HAP-1 (cell line): Measurements from ENCODE around the gene TNKS2.

Experiments
- DNase-seq, 2 experiments: peaks; one replicate each; pipeline ENCODE4 v3.0.0-alpha.2; 2016 to 2020; ENCODE audit warnings: low spot score in 2 of 2
- H3K27me3 ChIP-seq: fragments of 250-450 bp; sonication (Bioruptor Pico); 2 replicates; pipeline ENCODE4 v1.5.1; 2020; ENCODE audit warnings: low read depth, mild to moderate bottlenecking, moderate library complexity
- H3K36me3 ChIP-seq: fragments of 250-450 bp; sonication (Bioruptor Pico); replicated peaks from 2 replicates; pipeline ENCODE4 v1.5.1; 2020; ENCODE audit warnings: mild to moderate bottlenecking
- H3K4me1 ChIP-seq: fragments of 250-450 bp; sonication (Bioruptor Pico); 2 replicates; pipeline ENCODE4 v1.5.1; 2020; ENCODE audit warnings: mild to moderate bottlenecking
- H3K4me3 ChIP-seq: fragments of 250-450 bp; sonication (Bioruptor Pico); 2 replicates; pipeline ENCODE4 v1.5.1; 2020; ENCODE audit warnings: mild to moderate bottlenecking, moderate library complexity
- H3K9me3 ChIP-seq: fragments of 250-450 bp; sonication (Bioruptor Pico); 2 replicates; pipeline ENCODE4 v1.5.1; 2020; ENCODE audit warnings: mild to moderate bottlenecking, moderate library complexity
- in situ Hi-C: fragments of 300-500 bp; cut with MboI; formaldehyde crosslinking; loops from 3 replicates; pipeline ENCODE4 v1.14.3; 2020; ENCODE audit warnings: low sequenced_read_pairs, inconsistent platforms, mixed read lengths

Gene TNKS2

GRCh38 chr10:91776266-91776665, 22.0 kb upstream of the TNKS2 start:
- no peak for DNase-seq
- Histone ChIP-seq H3K36me3 (no peaks in the 10 kb centered on the region), H3K4me1 (peaks cover 3% of the 10 kb centered on the region), H3K4me3 (no peak overlapping the region), H3K9me3 (no peaks in the 10 kb centered on the region; the same call in 1 of the 2 replicates), H3K27me3 (no peaks in the 10 kb centered on the region)
- in situ Hi-C loops, result no loop called here

DNA sequence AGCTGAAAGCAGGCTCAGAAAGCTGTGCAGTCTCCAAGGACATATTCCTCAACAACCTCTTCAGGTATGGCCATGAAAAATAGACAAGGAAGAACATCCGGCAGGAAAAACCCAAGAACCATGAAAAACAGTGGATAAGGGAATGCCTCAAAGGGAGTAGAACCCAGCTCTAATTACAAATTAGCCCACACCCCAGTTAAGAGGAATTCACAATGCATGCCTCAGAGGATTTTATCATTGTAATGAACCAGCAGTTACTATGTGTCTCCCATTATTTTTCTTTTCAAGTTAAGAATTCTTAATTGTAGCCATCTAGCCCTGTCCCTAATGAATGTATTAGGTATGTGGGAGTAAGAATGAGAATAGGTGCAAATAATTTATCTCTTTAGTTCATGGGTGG, 19.7 kb upstream of the TNKS2 start:
- in situ Hi-C loops, result no loop called here
- no peak overlapping the region for H3K4me3 ChIP-seq
- DNase-seq, result no peak
- no peaks in the 10 kb centered on the region; the same call in 1 of the 2 replicates for H3K9me3 ChIP-seq
- no peaks in the 10 kb centered on the region for H3K27me3 ChIP-seq
- no peaks in the 10 kb centered on the region for H3K36me3 ChIP-seq
- peaks cover 3% of the 10 kb centered on the region for H3K4me1 ChIP-seq

- DNase-seq, result no peak
- H3K4me1 ChIP-seq, result peaks cover 3% of the 10 kb centered on the region
- H3K36me3 ChIP-seq, result no peaks in the 10 kb centered on the region
- H3K27me3 ChIP-seq, result no peaks in the 10 kb centered on the region
- H3K9me3 ChIP-seq, result no peaks in the 10 kb centered on the region
- in situ Hi-C loops, result no loop called here
- no peak overlapping the region for H3K4me3 ChIP-seq
Measured at GRCh38 chr10:91779011-91779605, 19.1 kb upstream of the TNKS2 start.

GRCh38 chr10:91782539-91782938, 15.7 kb upstream of the TNKS2 start:
- Histone ChIP-seq H3K27me3 (no peaks in the 10 kb centered on the region), H3K4me3 (no peak overlapping the region), H3K9me3 (no peaks in the 10 kb centered on the region), H3K4me1 (peaks cover 3% of the 10 kb centered on the region), H3K36me3 (no peaks in the 10 kb centered on the region)
- in situ Hi-C loops, result no loop called here
- no peak for DNase-seq

DNA sequence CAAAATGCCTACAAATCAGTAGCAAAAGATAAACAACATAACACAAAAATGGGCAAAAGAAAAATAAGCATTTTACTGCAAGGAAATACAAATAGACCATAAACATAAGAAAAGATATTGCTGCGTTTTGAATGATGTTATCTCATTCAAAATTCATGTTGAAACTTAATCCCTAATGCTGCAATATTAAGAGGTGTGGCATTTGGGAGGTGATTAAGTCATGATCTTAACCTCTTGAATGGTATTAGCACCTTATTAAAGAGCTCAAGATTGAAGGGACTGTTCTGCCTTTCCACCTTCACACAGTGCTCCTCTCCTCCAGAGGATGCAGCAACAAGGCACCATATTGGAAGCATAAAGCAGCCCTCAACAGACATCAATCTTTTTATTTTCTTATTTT, 12.4 kb upstream of the TNKS2 start:
- no peak overlapping the region for H3K4me3 ChIP-seq
- H3K9me3 ChIP-seq, result no peaks in the 10 kb centered on the region
- DNase-seq, result no peak
- no peaks in the 10 kb centered on the region for H3K27me3 ChIP-seq
- in situ Hi-C loops, result no loop called here
- no peaks in the 10 kb centered on the region for H3K36me3 ChIP-seq
- H3K4me1 ChIP-seq, result no peaks in the 10 kb centered on the region

- H3K36me3 ChIP-seq, result no peaks in the 10 kb centered on the region
- no peak for DNase-seq
- H3K4me3 ChIP-seq, result no peak overlapping the region
- in situ Hi-C loops, result no loop called here
- no peaks in the 10 kb centered on the region for H3K27me3 ChIP-seq
- no peaks in the 10 kb centered on the region for H3K9me3 ChIP-seq
- H3K4me1 ChIP-seq, result no peaks in the 10 kb centered on the region
Measured at GRCh38 chr10:91787258-91787657, 11.0 kb upstream of the TNKS2 start.

- Histone ChIP-seq H3K4me3 (no peak overlapping the region), H3K9me3 (no peaks in the 10 kb centered on the region), H3K36me3 (no peaks in the 10 kb centered on the region), H3K27me3 (no peaks in the 10 kb centered on the region), H3K4me1 (no peaks in the 10 kb centered on the region)
- DNase-seq, result no peak
- in situ Hi-C loops, result no loop called here
Measured at GRCh38 chr10:91787810-91788209, 10.4 kb upstream of the TNKS2 start.

DNA sequence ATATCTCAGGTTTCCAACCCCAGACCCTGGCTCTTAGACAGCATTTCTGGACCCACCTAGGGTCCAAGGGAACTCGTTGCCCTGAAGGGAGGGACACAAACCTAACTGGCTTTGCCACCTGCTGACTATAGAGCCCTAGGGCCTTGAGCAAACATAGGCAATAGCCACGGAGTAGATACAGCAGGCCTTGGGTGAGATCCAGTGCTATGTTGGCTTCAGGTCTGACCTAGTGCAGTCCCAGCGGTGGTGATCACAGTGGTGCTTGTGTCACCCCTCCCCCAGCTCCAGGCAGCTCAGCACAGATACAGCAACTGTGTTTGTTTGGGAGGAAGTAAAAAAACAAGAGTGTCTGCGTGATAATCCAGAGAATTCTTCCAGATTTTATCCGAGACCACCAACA, 9.7 kb upstream of the TNKS2 start:
- no peaks in the 10 kb centered on the region for H3K4me1 ChIP-seq
- in situ Hi-C loops, result no loop called here
- H3K27me3 ChIP-seq, result no peaks in the 10 kb centered on the region
- no peaks in the 10 kb centered on the region for H3K36me3 ChIP-seq
- DNase-seq, result no peak
- H3K4me3 ChIP-seq, result no peak overlapping the region
- H3K9me3 ChIP-seq, result no peaks in the 10 kb centered on the region

- peak in 1 of 2 experiments; percentile 4 for DNase-seq
- no peak overlapping the region for H3K4me3 ChIP-seq
- no peaks in the 10 kb centered on the region; the same call in none of the 2 replicates for H3K36me3 ChIP-seq
- H3K27me3 ChIP-seq, result no peaks in the 10 kb centered on the region
- peaks cover 18% of the 10 kb centered on the region for H3K4me1 ChIP-seq
- no peaks in the 10 kb centered on the region for H3K9me3 ChIP-seq
- in situ Hi-C loops, result no loop called here
Measured at GRCh38 chr10:91796331-91797047, 1.7 kb upstream of the TNKS2 start.

- Histone ChIP-seq H3K27me3 (no peaks in the 10 kb centered on the region), H3K9me3 (no peaks in the 10 kb centered on the region), H3K4me1 (peaks cover 18% of the 10 kb centered on the region), H3K4me3 (no peak overlapping the region; the same call in 1 of the 2 replicates), H3K36me3 (peaks cover 5% of the 10 kb centered on the region)
- no peak for DNase-seq
- in situ Hi-C loops, result no loop called here
Measured at GRCh38 chr10:91797048-91797690, 1.1 kb upstream of the TNKS2 start.

DNA sequence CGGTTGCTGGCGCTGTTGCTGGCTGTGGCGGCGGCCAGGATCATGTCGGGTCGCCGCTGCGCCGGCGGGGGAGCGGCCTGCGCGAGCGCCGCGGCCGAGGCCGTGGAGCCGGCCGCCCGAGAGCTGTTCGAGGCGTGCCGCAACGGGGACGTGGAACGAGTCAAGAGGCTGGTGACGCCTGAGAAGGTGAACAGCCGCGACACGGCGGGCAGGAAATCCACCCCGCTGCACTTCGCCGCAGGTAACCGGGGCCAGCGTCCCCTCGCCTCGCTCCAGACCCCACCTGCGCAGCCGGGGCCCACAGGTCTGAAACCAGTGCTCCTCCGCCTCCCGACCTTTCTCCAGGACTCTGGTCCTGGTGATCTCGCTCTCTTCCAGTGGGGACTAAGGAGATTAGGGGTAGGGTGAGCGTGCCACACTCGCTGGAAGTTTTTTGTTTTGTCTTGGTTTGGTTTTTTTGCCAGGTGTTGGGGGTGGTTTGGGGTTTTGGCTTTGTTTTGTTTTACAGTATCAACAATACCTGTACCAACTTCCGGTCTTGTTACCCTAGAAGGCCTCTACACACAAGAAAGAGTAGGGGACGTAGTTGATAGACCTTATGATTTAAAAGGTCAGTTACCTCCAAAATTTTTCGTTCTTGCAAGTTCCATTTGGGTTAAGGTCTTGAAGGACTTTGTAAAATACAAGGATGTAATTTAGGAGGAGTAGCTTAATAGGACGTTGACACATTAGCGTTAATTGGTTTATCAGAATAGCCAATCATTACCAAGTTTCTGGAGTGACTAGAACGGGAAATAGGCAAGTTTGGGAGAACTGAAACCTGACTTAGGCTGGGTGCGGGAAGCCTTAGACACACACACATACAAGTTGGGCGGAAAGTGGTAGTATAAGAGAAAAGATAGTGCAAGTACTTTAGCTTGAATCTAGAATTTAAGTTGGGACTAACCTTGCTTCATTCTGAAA, 704 bp downstream of the TNKS2 start:
- Histone ChIP-seq H3K36me3 (peaks cover 11% of the 10 kb centered on the region), H3K4me1 (peaks cover 18% of the 10 kb centered on the region), H3K27me3 (no peaks in the 10 kb centered on the region), H3K4me3 (peak overlapping the region; percentile 73), H3K9me3 (no peaks in the 10 kb centered on the region)
- in situ Hi-C loops, result no loop called here
- peak; percentile 37 to 49 for DNase-seq

- DNase-seq, result no peak
- H3K36me3 ChIP-seq, result peaks cover 11% of the 10 kb centered on the region
- H3K4me1 ChIP-seq, result peaks cover 18% of the 10 kb centered on the region
- no peaks in the 10 kb centered on the region for H3K27me3 ChIP-seq
- H3K4me3 ChIP-seq, result peak overlapping the region; percentile 73
- H3K9me3 ChIP-seq, result no peaks in the 10 kb centered on the region
- in situ Hi-C loops, result no loop called here
Measured at GRCh38 chr10:91799612-91799975, 1.4 kb downstream of the TNKS2 start.

DNA sequence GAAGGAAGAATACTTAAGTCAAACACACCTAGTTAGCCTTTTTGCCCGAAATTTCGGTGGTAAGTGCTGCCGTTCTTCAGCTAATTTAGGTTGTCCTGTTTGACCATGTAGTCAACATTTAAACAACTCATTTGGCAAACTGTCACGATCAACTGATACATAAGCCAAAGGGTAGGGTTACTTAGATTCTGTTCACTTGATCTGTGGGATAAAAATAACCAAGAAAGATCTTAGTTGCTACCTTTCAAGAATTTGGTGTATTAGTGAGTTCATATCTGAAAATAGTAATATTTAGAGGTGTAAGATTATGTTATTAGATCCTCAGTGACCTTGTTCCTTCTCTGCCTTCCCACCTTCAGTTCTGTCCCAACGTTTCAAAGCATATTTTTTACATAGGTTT, 2.0 kb downstream of the TNKS2 start:
- Histone ChIP-seq H3K9me3 (no peaks in the 10 kb centered on the region), H3K36me3 (peaks cover 12% of the 10 kb centered on the region), H3K4me3 (peak overlapping the region; percentile 73), H3K4me1 (peaks cover 18% of the 10 kb centered on the region), H3K27me3 (no peaks in the 10 kb centered on the region)
- in situ Hi-C loops, result no loop called here
- DNase-seq, result no peak
